ENCODE data around the gene COL28A1. TPM values are rescaled to one million over a fixed set of nuclear protein-coding genes. Genes with fewer than 3 reads are reported as not detected.

COL28A1 gene
- total RNA-seq, 1 donor from 2014 or later, result 1.1 TPM

- no peak for TF ChIP-seq CTCF (IDR thresholded peaks at IDR 0.05)
- H3K36me3 Mint-ChIP-seq (ENCODE audit: unreplicated experiment), result no peaks in the 10 kb centered on the region
- peaks cover 22% of the 10 kb centered on the region for H3K4me1 Mint-ChIP-seq (ENCODE audit: unreplicated experiment)
- no peak for DNase-seq (ENCODE audit: extremely low spot score, unreplicated experiment)
- H3K4me3 Mint-ChIP-seq (ENCODE audit: unreplicated experiment), result no peak overlapping the region
- no peak overlapping the region for H3K27ac Mint-ChIP-seq (ENCODE audit: unreplicated experiment)
- H3K27me3 Mint-ChIP-seq (ENCODE audit: unreplicated experiment), result peaks cover 27% of the 10 kb centered on the region
- H3K9me3 Mint-ChIP-seq (ENCODE audit: unreplicated experiment), result no peaks in the 10 kb centered on the region
Measured at GRCh38 chr7:7323921-7324320, 211.8 kb downstream of the COL28A1 start.

- no peak overlapping the region for H3K4me3 Mint-ChIP-seq (ENCODE audit: unreplicated experiment)
- no peak for DNase-seq (ENCODE audit: extremely low spot score, unreplicated experiment)
- H3K27me3 Mint-ChIP-seq (ENCODE audit: unreplicated experiment), result peaks cover 25% of the 10 kb centered on the region
- no peak overlapping the region for H3K27ac Mint-ChIP-seq (ENCODE audit: unreplicated experiment)
- no peaks in the 10 kb centered on the region for H3K36me3 Mint-ChIP-seq (ENCODE audit: unreplicated experiment)
- H3K4me1 Mint-ChIP-seq (ENCODE audit: unreplicated experiment), result peaks cover 22% of the 10 kb centered on the region
- TF ChIP-seq CTCF (IDR thresholded peaks at IDR 0.05), result no peak
- H3K9me3 Mint-ChIP-seq (ENCODE audit: unreplicated experiment), result no peaks in the 10 kb centered on the region
Measured at GRCh38 chr7:7323352-7323751, 212.3 kb downstream of the COL28A1 start.

- Mint-ChIP-seq H3K27me3 (ENCODE audit: unreplicated experiment) (peaks cover 15% of the 10 kb centered on the region), H3K4me3 (ENCODE audit: unreplicated experiment) (no peak overlapping the region), H3K9me3 (ENCODE audit: unreplicated experiment) (no peaks in the 10 kb centered on the region), H3K36me3 (ENCODE audit: unreplicated experiment) (no peaks in the 10 kb centered on the region), H3K27ac (ENCODE audit: unreplicated experiment) (peak overlapping the region; percentile 69), H3K4me1 (ENCODE audit: unreplicated experiment) (peaks cover 22% of the 10 kb centered on the region)
- no peak for DNase-seq (ENCODE audit: extremely low spot score, unreplicated experiment)
- no peak for TF ChIP-seq CTCF (IDR thresholded peaks at IDR 0.05)
Measured at GRCh38 chr7:7321681-7322080, 214.0 kb downstream of the COL28A1 start.

GRCh38 chr7:7318601-7319000 is 217.1 kb downstream of the COL28A1 start:
- no peak for TF ChIP-seq CTCF (IDR thresholded peaks at IDR 0.05)
- Mint-ChIP-seq H3K4me1 (ENCODE audit: unreplicated experiment) (peaks cover 22% of the 10 kb centered on the region), H3K27ac (ENCODE audit: unreplicated experiment) (no peak overlapping the region), H3K36me3 (ENCODE audit: unreplicated experiment) (no peaks in the 10 kb centered on the region), H3K9me3 (ENCODE audit: unreplicated experiment) (no peaks in the 10 kb centered on the region), H3K27me3 (ENCODE audit: unreplicated experiment) (peaks cover 7% of the 10 kb centered on the region), H3K4me3 (ENCODE audit: unreplicated experiment) (no peak overlapping the region)
- no peak for DNase-seq (ENCODE audit: extremely low spot score, unreplicated experiment)

GRCh38 chr7:7317850-7318249 is 217.8 kb downstream of the COL28A1 start:
- TF ChIP-seq CTCF (IDR thresholded peaks at IDR 0.05), result no peak
- peaks cover 15% of the 10 kb centered on the region for H3K4me1 Mint-ChIP-seq (ENCODE audit: unreplicated experiment)
- DNase-seq (ENCODE audit: extremely low spot score, unreplicated experiment), result no peak
- no peaks in the 10 kb centered on the region for H3K36me3 Mint-ChIP-seq (ENCODE audit: unreplicated experiment)
- H3K9me3 Mint-ChIP-seq (ENCODE audit: unreplicated experiment), result no peaks in the 10 kb centered on the region
- no peak overlapping the region for H3K27ac Mint-ChIP-seq (ENCODE audit: unreplicated experiment)
- H3K4me3 Mint-ChIP-seq (ENCODE audit: unreplicated experiment), result no peak overlapping the region
- H3K27me3 Mint-ChIP-seq (ENCODE audit: unreplicated experiment), result peaks cover 7% of the 10 kb centered on the region
